IPS-20b (cell line): Measurements from ENCODE around the gene MAOB.
"Not testable (repeated sequence)": the region's sequence is repeated elsewhere in the genome, so short reads cannot be mapped to it uniquely, and the experiment has no call there.

Experiments used
- H3K27ac ChIP-seq: one replicate; pipeline ENCODE4 v1.5.1; 2013; ENCODE audit warnings: low read length
- H3K27me3 ChIP-seq: 2 replicates; pipeline ENCODE4 v1.6.1; 2013; ENCODE audit warnings: mild to moderate bottlenecking, low read length, inconsistent platforms; ENCODE audit not compliant: insufficient read depth
- H3K36me3 ChIP-seq: 2 replicates; pipeline ENCODE4 v1.6.1; 2013; ENCODE audit warnings: low read depth, mild to moderate bottlenecking, inconsistent platforms, low read length, moderate library complexity; ENCODE audit not compliant: insufficient read depth
- H3K4me1 ChIP-seq: 2 replicates; pipeline ENCODE4 v1.6.1; 2013; ENCODE audit warnings: mild to moderate bottlenecking, control low read depth, inconsistent platforms, low read length, moderate library complexity; ENCODE audit not compliant: insufficient read depth
- H3K4me3 ChIP-seq: 2 replicates; pipeline ENCODE4 v1.5.1; 2013; ENCODE audit warnings: mild to moderate bottlenecking, low read length, inconsistent platforms
- H3K9ac ChIP-seq: 2 replicates; pipeline ENCODE4 v1.6.1; 2013; ENCODE audit warnings: low read depth, mild to moderate bottlenecking, inconsistent platforms, low read length, moderate library complexity
- H3K9me3 ChIP-seq: 2 replicates; pipeline ENCODE4 v1.6.1; 2013; ENCODE audit warnings: mild to moderate bottlenecking, low read depth, low read length, inconsistent platforms; ENCODE audit not compliant: insufficient read depth

MAOB gene

DNA sequence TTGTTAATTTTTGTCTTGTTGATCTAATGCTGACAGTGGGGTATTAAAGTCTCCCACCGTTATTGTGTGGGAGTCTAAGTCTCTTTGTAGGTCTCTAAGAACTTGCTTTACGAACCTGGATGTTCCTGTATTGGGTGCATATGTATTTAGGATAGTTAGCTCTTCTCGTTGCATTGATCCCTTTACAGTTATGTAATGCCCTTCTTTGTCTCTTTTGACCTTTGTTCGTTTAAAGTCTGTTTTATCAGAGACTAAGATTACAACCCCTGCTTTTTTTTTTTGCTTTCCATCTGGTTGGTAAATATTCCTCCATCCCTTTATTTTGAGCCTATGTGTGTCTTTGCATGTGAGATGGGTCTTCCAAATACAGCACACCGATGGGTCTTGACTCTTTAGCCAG is 157.0 kb downstream of the MAOB start:
- H3K4me3 ChIP-seq, H3K27ac ChIP-seq, H3K4me1 ChIP-seq, H3K9ac ChIP-seq, H3K9me3 ChIP-seq, H3K36me3 ChIP-seq, H3K27me3 ChIP-seq: not testable (repeated sequence)

DNA sequence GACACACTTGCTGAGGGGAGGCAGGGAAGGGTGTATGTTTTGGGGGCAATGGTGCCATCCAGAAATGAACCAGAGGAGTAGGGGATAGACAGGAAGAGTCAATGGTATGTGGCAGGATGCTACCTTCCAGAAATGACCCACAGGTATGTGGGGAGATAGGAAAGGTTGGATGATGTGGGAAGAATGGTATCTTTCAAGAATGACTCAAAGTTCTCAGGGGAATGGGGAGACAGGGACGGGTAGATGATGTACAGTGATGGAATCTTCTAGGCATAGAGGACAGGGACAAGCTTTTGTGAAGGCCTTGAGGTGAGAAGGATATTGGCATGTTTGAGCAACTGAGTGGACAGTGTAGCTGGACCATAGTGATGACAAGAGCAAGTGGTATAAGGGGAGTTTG is 161.3 kb downstream of the MAOB start:
- no peak overlapping the region for H3K9ac ChIP-seq
- H3K4me3 ChIP-seq: no peak overlapping the region
- H3K4me1 ChIP-seq: no peaks in the 10 kb centered on the region
- no peaks in the 10 kb centered on the region for H3K9me3 ChIP-seq
- no peaks in the 10 kb centered on the region for H3K36me3 ChIP-seq
- no peak overlapping the region for H3K27ac ChIP-seq
- no peaks in the 10 kb centered on the region for H3K27me3 ChIP-seq

DNA sequence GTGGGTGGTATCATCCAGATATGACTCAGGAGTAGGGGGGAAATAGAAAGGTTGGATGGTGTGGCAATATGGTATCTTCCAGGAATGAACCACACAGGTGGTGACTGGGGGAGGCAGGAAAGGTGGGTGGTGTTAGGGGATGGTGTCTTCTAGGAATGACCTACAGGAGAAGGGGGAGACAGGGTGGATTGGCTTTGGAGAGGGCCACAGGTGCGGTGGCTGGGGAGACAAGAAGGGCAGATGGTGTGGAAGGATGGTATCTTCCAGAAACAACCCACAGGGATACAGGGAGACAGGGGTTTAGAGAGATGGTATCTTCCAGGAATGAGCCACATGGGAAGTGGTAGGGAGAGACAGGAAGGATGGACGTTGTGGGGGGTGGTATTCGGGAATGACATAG is 162.2 kb downstream of the MAOB start:
- no peak overlapping the region for H3K9ac ChIP-seq
- no peak overlapping the region for H3K27ac ChIP-seq
- no peaks in the 10 kb centered on the region for H3K4me1 ChIP-seq
- H3K9me3 ChIP-seq: no peaks in the 10 kb centered on the region
- H3K27me3 ChIP-seq: no peaks in the 10 kb centered on the region
- no peaks in the 10 kb centered on the region for H3K36me3 ChIP-seq
- H3K4me3 ChIP-seq: no peak overlapping the region

GRCh38 chrX:43718956-43719355 is 163.3 kb downstream of the MAOB start:
- Histone ChIP-seq H3K27ac (no peak overlapping the region), H3K9me3 (no peaks in the 10 kb centered on the region), H3K4me1 (no peaks in the 10 kb centered on the region), H3K4me3 (no peak overlapping the region), H3K27me3 (no peaks in the 10 kb centered on the region), H3K36me3 (no peaks in the 10 kb centered on the region), H3K9ac (no peak overlapping the region)

GRCh38 chrX:43718546-43718945 is 163.7 kb downstream of the MAOB start:
- H3K9me3 ChIP-seq: no peaks in the 10 kb centered on the region
- H3K4me3 ChIP-seq: no peak overlapping the region
- H3K9ac ChIP-seq: no peak overlapping the region
- no peaks in the 10 kb centered on the region for H3K27me3 ChIP-seq
- no peaks in the 10 kb centered on the region for H3K4me1 ChIP-seq
- H3K27ac ChIP-seq: no peak overlapping the region
- no peaks in the 10 kb centered on the region for H3K36me3 ChIP-seq

- Histone ChIP-seq H3K4me1 (no peaks in the 10 kb centered on the region), H3K27me3 (no peaks in the 10 kb centered on the region), H3K9ac (no peak overlapping the region), H3K36me3 (no peaks in the 10 kb centered on the region), H3K9me3 (no peaks in the 10 kb centered on the region), H3K27ac (no peak overlapping the region), H3K4me3 (no peak overlapping the region)
Measured at GRCh38 chrX:43718081-43718480, 164.2 kb downstream of the MAOB start.

DNA sequence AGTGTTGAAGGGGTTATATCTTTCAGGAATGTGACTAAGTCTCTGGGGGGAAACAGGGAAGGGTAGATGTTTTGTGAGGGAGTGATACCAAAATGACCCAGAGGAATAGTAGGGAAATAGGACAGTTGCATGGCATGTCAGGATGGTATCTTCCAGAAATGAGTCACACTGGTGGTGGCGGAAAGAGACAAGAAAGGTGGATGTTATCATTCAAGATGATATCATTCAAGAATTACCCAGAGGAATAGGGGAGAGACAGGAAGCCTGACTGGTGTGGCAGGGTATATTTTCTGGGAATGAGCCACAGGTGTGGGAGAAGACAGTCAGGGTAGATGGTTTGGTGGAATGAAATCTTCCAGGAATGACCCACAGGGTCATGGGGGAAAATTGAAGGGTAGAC is 165.1 kb downstream of the MAOB start:
- H3K9me3 ChIP-seq: no peaks in the 10 kb centered on the region
- no peaks in the 10 kb centered on the region for H3K27me3 ChIP-seq
- no peak overlapping the region for H3K27ac ChIP-seq
- no peak overlapping the region for H3K4me3 ChIP-seq
- no peaks in the 10 kb centered on the region for H3K4me1 ChIP-seq
- H3K36me3 ChIP-seq: no peaks in the 10 kb centered on the region
- no peak overlapping the region for H3K9ac ChIP-seq

DNA sequence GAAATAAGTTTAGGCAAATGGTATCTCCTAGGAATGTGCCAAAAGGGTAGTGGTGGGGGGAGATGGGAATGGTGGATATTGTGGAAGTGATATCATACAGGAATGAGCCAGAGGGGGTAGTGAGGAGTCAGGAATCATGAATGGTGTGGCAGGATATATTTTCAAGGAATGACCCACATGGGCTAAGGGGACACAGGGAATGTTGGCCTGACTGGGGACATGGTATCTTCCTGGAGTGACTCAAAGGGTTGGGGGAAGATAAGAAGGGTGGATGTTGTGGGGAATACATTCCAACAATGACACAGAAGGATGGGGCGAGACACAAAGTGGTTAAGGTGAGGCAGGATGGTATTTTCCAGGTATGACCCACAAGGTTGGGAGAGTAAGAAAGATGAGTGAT is 165.6 kb downstream of the MAOB start:
- H3K9me3 ChIP-seq: no peaks in the 10 kb centered on the region
- H3K27ac ChIP-seq: no peak overlapping the region
- no peaks in the 10 kb centered on the region for H3K27me3 ChIP-seq
- H3K9ac ChIP-seq: no peak overlapping the region
- H3K4me3 ChIP-seq: no peak overlapping the region
- no peaks in the 10 kb centered on the region for H3K36me3 ChIP-seq
- no peaks in the 10 kb centered on the region for H3K4me1 ChIP-seq
